Non-pigmented ciliary epithelial cell (primary cell): ENCODE data around the gene CHODL.

Experiments
- DNase-seq: peaks from one replicate; pipeline ENCODE4 v3.0.0-alpha.2; 2010; ENCODE audit warnings: low read depth

CHODL gene

GRCh38 chr21:18244671-18245463, at the start of gene CHODL:
TSS of gene CHODL (plus strand) at chr21:18244833. CDS start at chr21:18245224, 391 bp downstream.
- DNase-seq = no peak

DNA sequence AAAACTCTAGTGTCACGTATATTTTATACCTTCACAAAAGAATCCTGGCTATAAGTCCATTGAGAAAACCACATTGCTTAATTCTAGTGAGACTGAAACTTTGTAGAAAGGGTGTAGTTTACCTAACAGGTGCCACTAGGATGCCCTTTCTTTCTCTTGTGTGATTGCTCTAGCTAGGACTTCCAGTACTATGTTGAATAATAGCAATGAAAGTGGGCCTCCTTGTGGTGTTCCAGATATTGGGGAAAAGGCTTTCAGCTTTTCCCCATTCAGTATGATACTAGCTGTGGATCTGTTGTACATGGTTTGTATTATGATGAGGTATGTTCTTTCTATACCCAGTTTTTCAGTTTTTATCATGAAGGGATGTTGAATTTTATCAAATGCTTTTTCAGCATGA, 39.7 kb upstream of the CHODL start:
- no peak for DNase-seq

DNA sequence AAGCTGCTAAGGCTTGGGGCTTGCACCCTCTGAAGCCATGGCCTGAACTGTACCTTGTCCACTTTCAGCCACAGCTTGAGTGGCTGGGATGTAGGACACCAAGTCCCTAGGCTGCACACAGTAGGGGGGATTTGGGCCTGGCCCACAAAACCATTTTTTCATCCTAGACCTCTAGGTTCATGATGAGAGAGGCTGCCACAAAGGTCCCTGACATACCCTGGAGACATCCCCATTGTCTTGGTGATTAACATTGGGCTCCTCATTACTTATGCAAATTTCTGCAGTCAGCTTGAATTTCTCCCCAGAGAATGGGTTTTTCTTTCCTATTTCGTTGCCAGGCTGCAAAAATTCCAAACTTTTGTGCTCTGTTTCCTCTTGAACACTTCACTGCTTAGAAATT, 26.3 kb upstream of the CHODL start:
- no peak for DNase-seq

GRCh38 chr21:18220498-18220897, 24.1 kb upstream of the CHODL start:
- no peak for DNase-seq

- no peak for DNase-seq
Measured at GRCh38 chr21:18222346-18222745, 22.3 kb upstream of the CHODL start.

GRCh38 chr21:18228060-18228739, 16.4 kb upstream of the CHODL start:
- DNase-seq = no peak

DNA sequence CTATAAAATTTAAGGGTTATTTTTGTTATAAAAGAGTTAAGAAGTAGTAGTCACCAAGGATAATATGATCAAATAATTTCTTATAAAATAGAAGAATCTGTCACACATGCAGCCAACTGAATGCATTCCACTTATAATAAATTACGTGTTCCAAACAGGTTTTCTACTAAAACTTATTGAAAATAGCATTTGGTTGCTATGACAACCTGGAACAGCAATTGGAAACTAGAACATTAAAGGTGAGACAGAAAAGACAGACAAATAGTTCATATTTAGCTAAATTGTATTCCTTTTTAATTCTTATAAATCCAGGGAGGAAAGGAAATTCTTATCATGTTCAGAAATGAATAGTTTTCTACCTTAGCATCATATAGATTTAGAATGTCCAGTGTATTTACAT, 9.1 kb upstream of the CHODL start:
- DNase-seq = no peak

DNA sequence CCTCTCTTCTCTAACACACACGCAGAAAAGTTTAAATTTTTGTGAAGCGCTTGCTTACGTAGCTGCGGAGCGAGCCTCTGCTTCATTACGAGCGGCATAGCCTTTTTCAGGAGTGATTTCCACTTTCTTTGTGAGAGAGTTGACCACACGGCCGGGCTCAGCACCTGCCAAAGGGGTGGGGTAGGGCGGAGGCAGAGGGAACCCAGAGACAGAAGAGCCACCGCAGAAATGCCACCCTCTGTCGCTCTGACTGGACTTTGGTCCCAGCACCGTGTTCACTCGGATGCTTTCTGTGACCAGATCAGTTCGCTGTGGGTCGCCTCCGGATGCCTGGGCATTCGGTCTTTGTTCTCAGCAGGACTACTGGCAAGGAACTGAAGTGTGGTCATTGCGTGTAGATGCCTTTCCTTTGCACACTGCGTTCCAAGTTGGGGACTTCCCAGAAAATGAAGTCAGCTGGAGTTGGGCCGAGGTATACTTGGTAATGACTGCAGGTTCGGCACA, 883 bp downstream of the CHODL start:
- no peak for DNase-seq

DNA sequence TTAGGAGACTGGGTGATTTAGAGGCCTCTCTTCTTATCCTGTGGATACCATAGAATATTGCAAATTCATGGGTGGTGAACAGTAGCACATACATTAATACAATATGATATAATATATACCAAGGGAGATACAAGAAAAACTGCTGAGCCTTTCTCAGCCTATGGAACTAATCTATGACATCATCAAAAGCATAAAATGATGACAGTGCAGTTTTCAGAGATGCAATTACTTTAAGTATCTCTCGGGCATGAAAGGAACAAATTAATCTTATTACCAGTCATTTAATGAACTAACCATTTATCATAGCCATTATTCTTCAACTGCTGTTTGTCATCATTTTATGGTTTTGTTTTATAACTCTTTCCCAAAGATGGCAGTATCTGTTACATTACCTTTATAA, 3.5 kb downstream of the CHODL start:
- no peak for DNase-seq

DNA sequence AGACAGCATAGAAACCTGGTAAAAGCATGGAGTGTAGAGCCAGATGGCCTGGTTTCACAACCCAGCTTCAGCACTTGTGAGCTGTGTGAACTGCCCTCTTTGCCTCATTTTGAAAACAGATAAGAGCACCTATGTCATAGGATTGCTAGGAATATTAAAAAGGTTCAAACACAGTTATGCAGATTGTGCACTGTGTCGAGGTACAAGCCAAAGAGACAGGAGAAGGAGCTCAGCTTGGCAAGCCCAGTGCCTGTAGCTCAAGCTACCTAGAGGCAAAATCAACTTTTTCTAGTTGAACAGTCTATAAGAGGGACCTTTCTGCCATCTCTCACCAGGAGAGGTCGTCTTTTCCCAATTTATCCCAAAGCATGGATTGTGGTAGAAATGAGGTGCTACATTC, 5.0 kb downstream of the CHODL start:
- DNase-seq = no peak

DNA sequence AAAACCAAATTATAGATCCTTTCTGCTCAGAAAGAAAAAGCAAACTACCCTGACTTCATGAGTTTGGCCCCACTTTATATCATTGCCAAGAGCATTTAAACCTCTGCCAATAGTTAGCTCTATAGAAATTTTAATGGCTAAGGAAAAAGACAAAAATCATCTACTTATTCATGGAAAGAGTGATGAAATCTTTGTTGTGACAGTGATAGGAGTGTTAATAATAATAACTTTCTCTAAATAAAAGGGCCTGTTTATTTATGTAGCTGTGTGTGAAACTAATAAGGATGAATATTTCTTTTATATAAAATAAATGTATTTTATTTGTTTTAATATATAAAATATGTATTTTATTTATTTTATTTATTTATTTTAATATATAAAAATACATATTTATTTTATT, 6.4 kb downstream of the CHODL start:
- DNase-seq = no peak

- DNase-seq = no peak
Measured at GRCh38 chr21:18252256-18252655, 7.6 kb downstream of the CHODL start.

DNA sequence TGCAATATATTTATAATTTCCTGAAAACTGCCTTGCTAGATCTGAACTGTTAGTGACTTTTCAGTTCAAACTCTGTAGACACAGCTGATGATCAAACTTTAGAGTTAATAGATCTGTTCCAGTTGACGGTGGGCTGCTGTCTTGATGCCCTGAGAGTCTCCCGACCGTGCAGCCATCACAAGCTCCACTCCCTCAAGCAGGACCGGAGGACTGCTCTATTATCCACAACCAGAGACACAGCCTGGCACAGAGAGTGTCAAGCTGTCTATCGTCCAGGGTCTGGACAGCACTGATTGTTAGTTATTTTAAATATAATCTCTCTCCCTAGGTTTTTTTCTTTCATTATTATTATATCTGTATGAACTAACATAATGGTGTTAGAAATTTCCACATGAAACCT, 8.0 kb downstream of the CHODL start:
- no peak for DNase-seq

- no peak for DNase-seq
Measured at GRCh38 chr21:18253221-18253620, 8.6 kb downstream of the CHODL start.

GRCh38 chr21:18253799-18254198, 9.2 kb downstream of the CHODL start:
- no peak for DNase-seq

GRCh38 chr21:18265944-18266343, 21.3 kb downstream of the CHODL start:
- no peak for DNase-seq

DNA sequence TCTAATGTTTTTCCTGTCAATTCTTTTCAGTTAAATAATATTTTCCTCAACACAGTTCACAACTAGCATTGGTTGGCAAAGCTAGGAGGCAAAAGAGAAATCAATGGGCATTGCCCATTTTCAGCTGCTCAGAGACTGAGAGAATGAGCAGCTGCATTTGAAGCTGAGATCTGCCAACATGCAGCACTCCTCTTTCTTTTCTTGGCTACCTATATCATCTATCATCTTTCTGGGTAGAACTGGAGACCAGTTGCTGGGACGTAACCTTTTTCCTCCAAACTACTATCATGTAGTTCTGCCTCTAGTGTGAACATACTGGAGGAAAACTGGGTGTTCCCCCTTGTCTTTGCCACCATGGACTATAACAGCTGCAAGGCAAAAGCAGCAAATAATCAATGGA, 22.9 kb downstream of the CHODL start:
- no peak for DNase-seq

GRCh38 chr21:18268906-18269305, 24.3 kb downstream of the CHODL start:
- no peak for DNase-seq

DNA sequence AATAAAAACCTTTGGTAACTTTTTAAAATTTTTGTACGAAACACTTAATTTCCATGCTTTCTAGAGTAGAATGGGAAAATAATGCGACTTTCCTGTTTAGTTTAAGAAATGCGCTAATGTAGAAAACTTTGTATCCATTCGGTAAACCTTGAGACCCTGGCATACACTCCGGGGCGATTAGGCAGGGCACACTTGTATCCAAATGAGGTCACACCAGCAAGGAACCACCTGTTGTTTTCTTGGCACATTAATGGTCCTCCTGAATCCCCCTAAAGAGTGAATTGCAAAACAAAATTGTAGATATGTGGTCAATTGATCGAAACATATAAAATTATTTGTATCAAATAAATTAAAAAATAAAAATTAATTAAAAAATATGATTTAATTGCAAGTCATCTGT, 25.2 kb downstream of the CHODL start:
- no peak for DNase-seq

DNA sequence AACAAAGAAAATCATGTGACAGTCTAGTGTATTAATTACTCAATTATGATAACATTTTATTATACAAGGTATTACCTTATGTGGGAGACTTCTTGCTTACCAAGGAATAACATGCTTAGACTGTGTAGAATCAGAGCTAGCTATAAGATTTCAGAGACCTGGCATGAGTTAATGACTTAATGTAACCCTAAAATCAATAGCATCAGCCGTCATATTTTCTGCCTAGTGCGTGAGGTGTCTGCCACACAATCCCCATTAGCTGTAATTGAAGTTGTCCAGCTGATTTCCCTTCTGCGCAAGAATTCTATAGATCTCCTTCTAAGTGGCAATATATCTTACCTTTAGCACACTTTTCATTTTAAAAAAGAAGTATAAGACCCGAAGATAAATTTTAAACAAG, 28.8 kb downstream of the CHODL start:
- DNase-seq = no peak

- no peak for DNase-seq
Measured at GRCh38 chr21:18274370-18274769, 29.7 kb downstream of the CHODL start.

DNA sequence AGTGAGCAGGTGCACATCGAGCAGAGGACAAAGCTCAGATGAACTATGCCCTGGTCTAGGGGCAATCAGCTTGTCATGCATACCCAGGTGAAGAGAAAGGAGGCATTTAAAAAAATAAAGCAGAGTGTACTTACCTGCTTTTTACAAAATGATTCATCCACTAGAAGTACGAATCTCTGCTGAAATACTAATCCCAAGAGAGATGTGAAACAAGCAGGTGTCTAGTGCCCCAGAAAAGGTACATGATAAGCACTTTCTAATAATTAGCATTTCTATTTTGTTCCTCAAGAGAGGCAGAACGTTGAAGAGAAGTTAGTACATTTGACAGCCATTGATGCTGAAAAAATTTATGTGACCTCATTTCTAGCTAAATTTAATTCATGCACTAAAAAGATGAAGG, 31.1 kb downstream of the CHODL start:
- no peak for DNase-seq

DNA sequence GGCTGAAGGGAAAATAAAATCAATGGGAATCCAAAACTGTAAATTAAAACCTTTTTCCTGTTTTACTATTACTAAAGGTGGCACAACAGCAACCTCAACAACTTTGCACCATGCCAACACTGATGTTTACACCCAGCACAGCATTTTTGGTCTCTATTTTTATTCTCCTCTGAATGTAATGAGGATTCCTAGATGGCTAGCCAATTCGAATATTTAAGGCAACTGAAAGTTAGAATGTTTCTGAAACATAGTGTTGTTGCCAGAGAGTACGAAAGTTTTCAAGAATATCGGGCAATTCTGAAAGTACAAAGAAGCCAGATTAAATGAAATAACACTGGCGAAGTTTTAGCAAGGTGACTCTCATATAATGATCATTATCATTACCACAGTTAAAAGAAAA, 40.7 kb downstream of the CHODL start:
- DNase-seq = no peak

- DNase-seq = no peak
Measured at GRCh38 chr21:18289876-18290275, 45.2 kb downstream of the CHODL start.
